ENCODE measurements around the gene SCYGR2. TPM values are rescaled to one million over a fixed set of nuclear protein-coding genes. Genes with fewer than 3 reads are reported as not detected.
"Not testable (repeated sequence)": the region's sequence is repeated elsewhere in the genome, so short reads cannot be mapped to it uniquely, and the experiment has no call there.

Gene SCYGR2, protein sequence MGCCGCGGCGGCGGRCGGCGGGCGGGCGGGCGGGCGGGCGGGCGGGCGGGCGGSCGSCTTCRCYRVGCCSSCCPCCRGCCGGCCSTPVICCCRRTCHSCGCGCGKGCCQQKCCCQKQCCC
- not detected for polyA plus RNA-seq (2012; ENCODE audit: missing spikeins)

DNA sequence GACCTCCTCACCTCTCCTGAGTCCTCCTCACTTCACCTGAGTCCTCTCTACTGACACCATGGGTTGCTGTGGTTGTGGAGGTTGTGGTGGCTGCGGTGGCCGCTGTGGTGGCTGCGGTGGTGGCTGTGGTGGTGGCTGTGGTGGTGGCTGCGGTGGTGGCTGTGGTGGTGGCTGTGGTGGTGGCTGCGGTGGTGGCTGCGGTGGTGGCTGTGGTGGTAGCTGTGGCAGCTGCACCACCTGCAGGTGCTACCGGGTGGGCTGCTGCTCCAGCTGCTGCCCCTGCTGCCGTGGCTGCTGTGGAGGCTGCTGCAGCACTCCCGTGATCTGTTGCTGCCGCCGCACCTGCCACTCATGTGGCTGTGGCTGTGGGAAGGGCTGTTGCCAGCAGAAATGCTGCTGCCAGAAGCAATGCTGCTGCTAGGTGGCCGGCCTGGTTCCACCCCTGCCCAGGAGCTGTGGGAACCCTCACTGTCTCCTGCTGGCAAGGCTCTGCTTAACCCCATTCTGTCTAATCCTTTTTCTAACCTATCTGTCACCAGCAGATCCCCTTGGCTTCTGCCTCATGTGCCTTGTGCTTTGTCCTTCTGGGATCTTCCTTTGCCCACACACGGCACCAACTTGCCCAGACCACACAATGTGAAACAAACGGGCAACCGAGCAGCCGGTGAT, at the start of gene SCYGR2:
Gene SCYGR2, plus strand, starts transcription at position 59 of the 669 bp plus-strand sequence. Its CDS starts 0 bp downstream, at position 59.
- DNase-seq (ENCODE audit: insufficient read length); FAIRE-seq: not testable (repeated sequence)

DNA sequence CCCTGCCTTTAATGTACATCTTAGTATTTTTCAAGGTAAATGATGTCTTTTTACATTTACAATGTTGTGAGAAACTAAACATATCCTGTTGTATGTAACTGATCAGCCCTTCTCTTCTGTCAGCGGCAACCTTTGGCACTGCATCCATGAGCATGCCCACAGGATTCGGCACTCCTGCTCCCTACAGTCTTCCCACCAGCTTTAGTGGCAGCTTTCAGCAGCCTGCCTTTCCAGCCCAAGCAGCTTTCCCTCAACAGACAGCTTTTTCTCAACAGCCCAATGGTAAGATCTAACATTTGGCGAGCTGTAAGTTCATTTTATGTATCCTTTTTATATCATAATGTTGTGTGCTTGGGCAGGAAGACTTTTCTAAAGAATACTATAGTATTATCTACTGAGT, 46.9 kb upstream of the SCYGR2 start:
- TF ChIP-seq TAF1 (IDR thresholded peaks at IDR 0.05; ENCODE audit: borderline replicate concordance, low read depth, low read length) (no peak), POLR2AphosphoS5 (IDR thresholded peaks at IDR 0.05; ENCODE audit: low read depth, low read length) (no peak), POLR2A (IDR thresholded peaks at IDR 0.05; ENCODE audit: low read depth, low read length) (no peak)
- FAIRE-seq (no peak), DNase-seq (ENCODE audit: insufficient read length) (no peak)

- no peak for FAIRE-seq
- TF ChIP-seq POLR2A (IDR thresholded peaks at IDR 0.05; ENCODE audit: low read depth, low read length) (no peak), TAF1 (IDR thresholded peaks at IDR 0.05; ENCODE audit: borderline replicate concordance, low read depth, low read length) (no peak), POLR2AphosphoS5 (IDR thresholded peaks at IDR 0.05; ENCODE audit: low read depth, low read length) (no peak)
- DNase-seq (ENCODE audit: insufficient read length), result no peak
Measured at GRCh38 chr2:227562581-227562980, 36.1 kb upstream of the SCYGR2 start.

DNA sequence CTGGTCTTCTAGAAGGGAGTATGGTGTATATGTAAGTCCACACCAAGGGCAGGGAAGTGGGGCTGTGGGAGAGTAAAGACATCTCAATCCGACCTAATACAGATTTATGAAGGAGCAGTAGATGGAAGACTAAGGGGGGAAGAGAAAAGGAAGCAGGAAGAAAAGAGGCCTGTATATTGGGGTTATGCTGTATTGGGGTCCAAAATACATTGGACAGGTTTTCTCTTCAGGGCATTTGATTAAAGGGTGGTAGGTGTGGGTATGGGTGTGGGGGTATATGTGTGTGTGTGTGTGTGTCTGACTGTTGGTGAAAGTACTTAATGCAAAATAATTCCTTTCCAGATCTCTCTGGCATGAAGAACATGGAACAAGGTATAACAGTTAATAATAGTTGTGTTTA, 33.6 kb upstream of the SCYGR2 start:
- FAIRE-seq (no peak), DNase-seq (ENCODE audit: insufficient read length) (no peak)
- TF ChIP-seq TAF1 (IDR thresholded peaks at IDR 0.05; ENCODE audit: borderline replicate concordance, low read depth, low read length), result no peak
- no peak for TF ChIP-seq POLR2AphosphoS5 (IDR thresholded peaks at IDR 0.05; ENCODE audit: low read depth, low read length)
- TF ChIP-seq POLR2A (IDR thresholded peaks at IDR 0.05; ENCODE audit: low read depth, low read length), result no peak

DNA sequence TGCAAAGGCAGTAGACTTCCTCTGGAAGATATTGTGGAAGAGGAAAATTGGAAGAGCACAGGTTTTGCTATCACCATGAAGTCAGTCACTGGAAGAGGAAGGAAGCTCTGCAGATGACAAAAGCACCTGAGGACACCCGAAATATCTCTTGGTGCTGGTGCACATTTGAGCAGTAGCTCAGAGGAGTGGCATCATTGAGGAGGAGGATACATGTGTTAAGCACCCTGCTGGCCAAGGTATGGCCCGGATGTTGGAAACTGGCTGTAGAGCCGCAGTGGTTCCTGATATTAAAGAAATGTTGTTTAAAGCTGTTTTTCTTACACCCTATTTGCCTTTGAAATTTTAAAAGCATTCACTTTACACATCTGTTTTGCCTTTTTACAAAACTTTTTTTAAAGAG, 32.7 kb upstream of the SCYGR2 start:
- TF ChIP-seq TAF1 (IDR thresholded peaks at IDR 0.05; ENCODE audit: borderline replicate concordance, low read depth, low read length) (no peak), POLR2AphosphoS5 (IDR thresholded peaks at IDR 0.05; ENCODE audit: low read depth, low read length) (no peak), POLR2A (IDR thresholded peaks at IDR 0.05; ENCODE audit: low read depth, low read length) (no peak)
- FAIRE-seq (no peak), DNase-seq (ENCODE audit: insufficient read length) (no peak)

GRCh38 chr2:227568852-227569169, 29.9 kb upstream of the SCYGR2 start:
- FAIRE-seq (no peak), DNase-seq (ENCODE audit: insufficient read length) (no peak)
- TF ChIP-seq POLR2AphosphoS5 (IDR thresholded peaks at IDR 0.05; ENCODE audit: low read depth, low read length) (no peak), POLR2A (IDR thresholded peaks at IDR 0.05; ENCODE audit: low read depth, low read length) (no peak), TAF1 (IDR thresholded peaks at IDR 0.05; ENCODE audit: borderline replicate concordance, low read depth, low read length) (no peak)

- no peak for FAIRE-seq
- no peak for TF ChIP-seq TAF1 (IDR thresholded peaks at IDR 0.05; ENCODE audit: borderline replicate concordance, low read depth, low read length)
- no peak for TF ChIP-seq POLR2AphosphoS5 (IDR thresholded peaks at IDR 0.05; ENCODE audit: low read depth, low read length)
- no peak for TF ChIP-seq POLR2A (IDR thresholded peaks at IDR 0.05; ENCODE audit: low read depth, low read length)
Measured at GRCh38 chr2:227570615-227571014, 28.1 kb upstream of the SCYGR2 start.

DNA sequence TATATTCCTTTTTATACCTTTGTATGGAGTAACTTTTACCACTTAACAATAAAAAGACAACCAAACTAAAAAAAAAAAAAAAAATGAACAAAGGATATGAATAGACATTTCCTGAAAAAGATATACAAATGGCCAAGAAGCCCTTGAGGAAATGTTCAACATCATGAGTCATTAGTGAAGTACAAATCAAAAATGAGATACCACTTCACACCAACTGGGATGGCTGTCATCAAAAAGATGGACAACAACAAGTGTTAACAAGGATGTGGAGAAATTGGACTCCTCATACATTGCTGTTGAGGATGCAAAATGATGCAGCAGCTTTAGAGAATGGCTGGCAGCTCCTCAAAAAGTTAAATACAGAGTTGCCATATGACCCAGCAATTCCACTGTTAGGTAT, 22.6 kb upstream of the SCYGR2 start:
- DNase-seq (ENCODE audit: insufficient read length) (no peak), FAIRE-seq (no peak)

More at GRCh38 chr2:227570615-227571014, 28.1 kb upstream of the SCYGR2 start:
- DNase-seq (ENCODE audit: insufficient read length), result no peak

DNA sequence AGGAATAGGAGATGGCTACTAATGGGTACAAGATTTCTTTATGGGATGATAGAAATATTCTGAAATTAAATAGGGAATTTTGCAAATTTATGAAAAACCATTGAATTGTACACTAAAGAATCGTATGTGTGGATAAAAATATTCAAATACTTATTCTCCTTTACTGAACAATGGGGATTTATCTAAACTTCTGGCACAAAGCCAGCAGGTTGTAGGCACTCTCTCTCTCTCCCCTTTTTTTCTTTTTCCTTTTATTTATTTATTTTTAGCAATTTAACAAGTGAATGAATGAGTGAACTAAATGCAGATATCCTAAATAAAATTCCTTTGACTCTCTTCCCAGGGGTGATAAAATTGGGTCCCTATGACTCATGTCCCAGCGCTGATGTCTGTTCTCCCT, 21.9 kb upstream of the SCYGR2 start:
- TF ChIP-seq POLR2A (IDR thresholded peaks at IDR 0.05; ENCODE audit: low read depth, low read length), result no peak
- TF ChIP-seq POLR2AphosphoS5 (IDR thresholded peaks at IDR 0.05; ENCODE audit: low read depth, low read length), result no peak
- TF ChIP-seq TAF1 (IDR thresholded peaks at IDR 0.05; ENCODE audit: borderline replicate concordance, low read depth, low read length), result no peak
- FAIRE-seq, result no peak

More for the DNA sequence above, 22.6 kb upstream of the SCYGR2 start:
- TF ChIP-seq POLR2AphosphoS5 (IDR thresholded peaks at IDR 0.05; ENCODE audit: low read depth, low read length) (no peak), POLR2A (IDR thresholded peaks at IDR 0.05; ENCODE audit: low read depth, low read length) (no peak), TAF1 (IDR thresholded peaks at IDR 0.05; ENCODE audit: borderline replicate concordance, low read depth, low read length) (no peak)

DNA sequence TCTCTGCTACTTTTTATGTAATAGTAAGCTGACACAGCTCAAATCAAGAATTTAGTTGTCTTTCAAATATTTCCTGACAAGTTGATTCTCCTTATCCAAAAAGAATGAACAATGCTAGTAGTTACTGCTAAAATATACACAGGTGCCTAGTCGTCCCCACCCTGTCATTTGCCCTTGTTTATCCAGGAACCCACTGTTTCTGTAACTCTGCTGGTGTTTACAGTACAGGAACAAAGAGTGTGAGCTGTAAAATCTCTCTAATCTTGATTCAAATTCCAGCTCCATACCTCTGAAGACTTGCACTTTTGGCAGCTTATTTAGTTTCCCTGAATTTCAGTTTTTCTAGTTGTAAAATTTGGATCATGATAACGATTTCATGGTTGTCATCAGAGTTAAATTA, 21.1 kb upstream of the SCYGR2 start:
- TF ChIP-seq POLR2A (IDR thresholded peaks at IDR 0.05; ENCODE audit: low read depth, low read length), result no peak
- TF ChIP-seq POLR2AphosphoS5 (IDR thresholded peaks at IDR 0.05; ENCODE audit: low read depth, low read length), result no peak
- no peak for TF ChIP-seq TAF1 (IDR thresholded peaks at IDR 0.05; ENCODE audit: borderline replicate concordance, low read depth, low read length)
- FAIRE-seq (no peak), DNase-seq (ENCODE audit: insufficient read length) (no peak)

More for the DNA sequence above, 21.9 kb upstream of the SCYGR2 start:
- no peak for DNase-seq (ENCODE audit: insufficient read length)

GRCh38 chr2:227578642-227579041, 20.1 kb upstream of the SCYGR2 start:
- DNase-seq (ENCODE audit: insufficient read length) (no peak), FAIRE-seq (peak; percentile 9)
- TF ChIP-seq POLR2A (IDR thresholded peaks at IDR 0.05; ENCODE audit: low read depth, low read length), result no peak
- no peak for TF ChIP-seq TAF1 (IDR thresholded peaks at IDR 0.05; ENCODE audit: borderline replicate concordance, low read depth, low read length)
- TF ChIP-seq POLR2AphosphoS5 (IDR thresholded peaks at IDR 0.05; ENCODE audit: low read depth, low read length), result no peak

GRCh38 chr2:227579791-227580190, 18.9 kb upstream of the SCYGR2 start:
- FAIRE-seq, result no peak
- no peak for DNase-seq (ENCODE audit: insufficient read length)
- TF ChIP-seq POLR2AphosphoS5 (IDR thresholded peaks at IDR 0.05; ENCODE audit: low read depth, low read length), result no peak
- TF ChIP-seq TAF1 (IDR thresholded peaks at IDR 0.05; ENCODE audit: borderline replicate concordance, low read depth, low read length), result no peak
- TF ChIP-seq POLR2A (IDR thresholded peaks at IDR 0.05; ENCODE audit: low read depth, low read length), result no peak

Measured in GM12892 (cell line).